ENCODE results near the gene SCAF11.

The SCAF11 gene

DNA sequence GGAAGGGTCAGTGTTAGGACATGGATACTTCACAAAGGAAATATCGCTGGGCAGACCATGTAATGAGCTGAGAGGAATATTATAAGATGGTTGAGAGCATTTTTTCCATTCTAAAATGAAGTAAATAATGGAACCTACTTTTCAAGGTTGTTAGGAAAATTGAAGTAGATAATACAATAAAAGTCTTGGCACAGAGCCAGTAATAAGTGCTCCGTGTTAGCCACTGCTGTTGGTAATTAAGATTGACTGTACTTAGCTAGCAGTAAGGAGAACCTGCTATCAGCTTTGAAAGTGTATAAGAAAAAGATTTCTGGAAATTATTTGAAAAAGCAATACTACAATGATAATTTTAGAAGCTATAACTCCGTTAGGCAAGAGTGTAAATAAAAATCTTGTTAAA lies 77.6 kb downstream of the SCAF11 start:
- Histone ChIP-seq H3K4me3 (ENCODE audit: low read length) (no peak overlapping the region), H3K9me3 (ENCODE audit: control insufficient read depth, low read depth, low read length) (no peaks in the 10 kb centered on the region), H3K4me1 (ENCODE audit: control insufficient read depth, low read depth, low read length) (no peaks in the 10 kb centered on the region), H3K9ac (ENCODE audit: low read length) (no peak overlapping the region), H3K36me3 (ENCODE audit: control insufficient read depth, low read depth, low read length) (peaks cover 5% of the 10 kb centered on the region), H3K27ac (ENCODE audit: low read length) (no peak overlapping the region), H3K27me3 (ENCODE audit: control insufficient read depth, insufficient read depth, low read length) (no peaks in the 10 kb centered on the region)

DNA sequence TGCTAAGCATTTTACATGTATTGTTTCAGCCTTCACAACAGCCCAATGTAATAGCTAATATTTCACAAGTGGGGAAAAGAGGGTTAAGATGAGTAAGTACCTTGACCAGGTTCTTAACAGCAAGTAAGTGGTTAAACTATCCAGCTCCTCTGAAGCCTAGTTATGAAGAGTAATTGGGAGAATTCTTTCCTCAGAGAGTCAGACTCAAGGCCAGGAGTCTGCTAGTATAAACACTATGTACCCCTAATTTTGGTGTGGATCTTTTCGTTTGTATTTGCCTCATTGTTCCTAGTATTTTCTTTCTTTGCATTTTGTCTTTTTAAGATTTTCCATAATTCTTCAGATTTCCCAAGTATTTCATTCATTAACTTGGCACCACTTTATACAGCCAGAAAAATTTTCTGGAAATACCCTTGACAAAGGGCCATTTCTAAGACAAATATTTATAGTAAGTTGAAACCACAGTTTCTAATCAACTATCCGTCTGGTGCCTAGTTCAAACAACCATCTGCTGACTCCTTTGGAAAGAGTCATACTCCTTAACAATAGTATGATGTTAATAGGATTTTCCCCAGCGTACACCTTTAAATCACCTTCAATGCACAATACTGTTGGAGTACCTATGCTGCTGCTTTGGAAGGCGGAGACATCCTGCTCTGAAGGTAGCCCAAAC lies 81.2 kb downstream of the SCAF11 start:
- Histone ChIP-seq H3K4me1 (ENCODE audit: control insufficient read depth, low read depth, low read length) (no peaks in the 10 kb centered on the region), H3K27ac (ENCODE audit: low read length) (no peak overlapping the region), H3K9me3 (ENCODE audit: control insufficient read depth, low read depth, low read length) (no peaks in the 10 kb centered on the region), H3K9ac (ENCODE audit: low read length) (no peak overlapping the region), H3K36me3 (ENCODE audit: control insufficient read depth, low read depth, low read length) (peaks cover 21% of the 10 kb centered on the region), H3K4me3 (ENCODE audit: low read length) (no peak overlapping the region), H3K27me3 (ENCODE audit: control insufficient read depth, insufficient read depth, low read length) (no peaks in the 10 kb centered on the region)

DNA sequence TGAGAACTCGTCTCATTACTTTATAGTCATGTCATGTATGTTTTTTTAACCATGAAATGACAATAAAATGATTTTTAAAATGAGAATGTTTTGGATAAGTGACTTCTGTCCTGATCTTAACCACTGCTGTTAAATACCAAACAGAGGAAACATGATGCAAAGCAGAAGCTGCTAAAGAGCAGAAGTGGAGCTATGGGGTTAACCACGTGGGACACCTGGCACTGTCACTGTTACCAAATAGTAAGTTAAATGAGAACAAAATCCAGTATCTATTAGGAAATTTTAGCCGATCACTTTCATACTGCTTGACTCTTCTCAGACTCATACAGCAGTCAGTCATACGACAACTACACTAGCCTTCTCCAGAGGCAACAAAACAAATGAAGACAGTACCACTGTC lies 82.4 kb downstream of the SCAF11 start:
- no peaks in the 10 kb centered on the region for H3K27me3 ChIP-seq (ENCODE audit: control insufficient read depth, insufficient read depth, low read length)
- H3K4me1 ChIP-seq (ENCODE audit: control insufficient read depth, low read depth, low read length) = no peaks in the 10 kb centered on the region
- peaks cover 28% of the 10 kb centered on the region for H3K36me3 ChIP-seq (ENCODE audit: control insufficient read depth, low read depth, low read length)
- no peak overlapping the region for H3K9ac ChIP-seq (ENCODE audit: low read length)
- no peak overlapping the region for H3K27ac ChIP-seq (ENCODE audit: low read length)
- H3K9me3 ChIP-seq (ENCODE audit: control insufficient read depth, low read depth, low read length) = no peaks in the 10 kb centered on the region
- no peak overlapping the region for H3K4me3 ChIP-seq (ENCODE audit: low read length)

DNA sequence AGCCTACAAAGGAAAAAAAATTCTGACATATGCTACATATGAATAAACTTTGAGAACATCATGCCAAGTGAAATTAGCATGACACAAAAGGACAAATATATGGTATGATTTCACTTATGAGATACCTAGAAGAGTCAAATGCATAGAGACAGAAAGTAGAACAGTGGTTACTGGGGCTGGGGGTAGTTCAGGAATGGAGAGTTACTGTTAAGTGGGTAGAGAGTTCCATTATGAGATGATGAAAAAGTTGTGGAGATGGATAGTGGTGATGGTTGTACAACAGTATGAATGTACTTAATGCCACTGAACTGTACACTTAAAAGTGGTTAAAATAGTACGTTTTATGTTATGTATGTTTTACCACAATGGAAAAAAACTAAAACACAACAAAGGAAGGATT lies 92.3 kb downstream of the SCAF11 start:
- no peaks in the 10 kb centered on the region for H3K27me3 ChIP-seq (ENCODE audit: control insufficient read depth, insufficient read depth, low read length)
- H3K4me1 ChIP-seq (ENCODE audit: control insufficient read depth, low read depth, low read length) = peaks cover under 1% of the 10 kb centered on the region
- no peak overlapping the region for H3K27ac ChIP-seq (ENCODE audit: low read length)
- no peak overlapping the region for H3K9ac ChIP-seq (ENCODE audit: low read length)
- H3K36me3 ChIP-seq (ENCODE audit: control insufficient read depth, low read depth, low read length) = peaks cover 32% of the 10 kb centered on the region
- H3K4me3 ChIP-seq (ENCODE audit: low read length) = no peak overlapping the region
- no peaks in the 10 kb centered on the region for H3K9me3 ChIP-seq (ENCODE audit: control insufficient read depth, low read depth, low read length)

DNA sequence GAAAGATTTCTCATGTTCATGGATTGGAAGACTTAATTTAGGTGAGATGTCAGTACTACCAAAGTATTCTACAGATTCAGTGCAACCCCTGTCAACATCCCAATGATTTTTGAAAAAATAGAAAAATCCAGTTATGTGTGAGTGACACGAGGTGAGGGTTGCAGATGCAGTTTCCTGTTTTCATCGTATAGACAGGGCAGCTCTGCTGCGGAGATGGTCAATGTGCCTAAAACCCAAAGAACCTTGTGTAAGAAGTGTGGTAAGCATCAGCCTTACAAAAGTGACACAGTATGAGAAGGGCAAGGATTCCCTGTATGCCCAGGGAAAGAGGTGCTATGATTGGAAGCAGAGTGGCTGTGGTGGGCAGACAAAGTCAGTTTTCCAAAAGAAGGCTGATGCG lies 94.4 kb downstream of the SCAF11 start:
- H3K4me1 ChIP-seq (ENCODE audit: control insufficient read depth, low read depth, low read length) = peaks cover 3% of the 10 kb centered on the region
- H3K27me3 ChIP-seq (ENCODE audit: control insufficient read depth, insufficient read depth, low read length) = no peaks in the 10 kb centered on the region
- H3K27ac ChIP-seq (ENCODE audit: low read length) = no peak overlapping the region
- H3K9ac ChIP-seq (ENCODE audit: low read length) = no peak overlapping the region
- H3K36me3 ChIP-seq (ENCODE audit: control insufficient read depth, low read depth, low read length) = peaks cover 43% of the 10 kb centered on the region
- H3K9me3 ChIP-seq (ENCODE audit: control insufficient read depth, low read depth, low read length) = no peaks in the 10 kb centered on the region
- no peak overlapping the region for H3K4me3 ChIP-seq (ENCODE audit: low read length)

DNA sequence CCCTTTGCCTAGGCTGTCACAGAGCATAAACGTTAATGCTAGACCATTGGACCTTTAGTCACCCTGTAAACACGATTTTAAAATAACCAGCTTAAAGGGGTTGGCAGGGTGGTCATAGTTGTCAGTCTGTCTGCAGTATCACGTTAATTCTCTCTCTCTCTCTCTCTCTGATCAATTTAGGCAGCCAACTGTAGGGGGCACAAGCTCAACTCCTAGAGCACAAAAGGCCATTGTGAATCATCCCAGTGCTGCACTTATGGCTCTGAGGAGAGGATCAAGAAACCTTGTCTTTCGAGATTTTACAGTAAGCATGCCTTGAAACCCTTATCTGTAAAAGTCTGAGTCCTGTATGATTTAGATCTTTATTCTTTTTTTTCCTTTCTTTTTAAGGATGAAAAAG lies 97.1 kb downstream of the SCAF11 start:
- Histone ChIP-seq H3K9me3 (ENCODE audit: control insufficient read depth, low read depth, low read length) (no peaks in the 10 kb centered on the region), H3K27me3 (ENCODE audit: control insufficient read depth, insufficient read depth, low read length) (no peaks in the 10 kb centered on the region), H3K4me3 (ENCODE audit: low read length) (no peak overlapping the region), H3K27ac (ENCODE audit: low read length) (no peak overlapping the region), H3K36me3 (ENCODE audit: control insufficient read depth, low read depth, low read length) (peaks cover 43% of the 10 kb centered on the region), H3K4me1 (ENCODE audit: control insufficient read depth, low read depth, low read length) (peaks cover 3% of the 10 kb centered on the region), H3K9ac (ENCODE audit: low read length) (no peak overlapping the region)

DNA sequence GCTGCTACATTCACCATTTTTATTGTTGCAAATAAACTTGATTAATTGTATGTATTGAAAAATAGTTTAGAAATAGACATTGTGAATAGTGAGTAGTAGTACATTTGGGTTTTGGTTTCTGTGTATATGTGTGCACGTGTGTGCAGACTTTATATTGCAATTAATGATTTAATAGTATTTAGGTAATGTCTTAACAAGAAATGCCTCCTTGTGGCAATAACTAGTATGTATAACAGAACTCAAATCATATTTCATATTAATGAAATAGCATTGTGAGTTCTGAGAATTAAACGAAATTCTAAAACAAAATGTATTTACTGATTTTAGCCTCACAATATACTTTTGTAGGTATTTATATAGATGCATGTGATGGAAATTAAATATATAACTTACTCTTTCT lies 100.1 kb downstream of the SCAF11 start:
- H3K4me3 ChIP-seq (ENCODE audit: low read length) = no peak overlapping the region
- no peak overlapping the region for H3K27ac ChIP-seq (ENCODE audit: low read length)
- no peaks in the 10 kb centered on the region for H3K9me3 ChIP-seq (ENCODE audit: control insufficient read depth, low read depth, low read length)
- no peak overlapping the region for H3K9ac ChIP-seq (ENCODE audit: low read length)
- peaks cover 3% of the 10 kb centered on the region for H3K4me1 ChIP-seq (ENCODE audit: control insufficient read depth, low read depth, low read length)
- H3K27me3 ChIP-seq (ENCODE audit: control insufficient read depth, insufficient read depth, low read length) = no peaks in the 10 kb centered on the region
- H3K36me3 ChIP-seq (ENCODE audit: control insufficient read depth, low read depth, low read length) = peaks cover 36% of the 10 kb centered on the region

DNA sequence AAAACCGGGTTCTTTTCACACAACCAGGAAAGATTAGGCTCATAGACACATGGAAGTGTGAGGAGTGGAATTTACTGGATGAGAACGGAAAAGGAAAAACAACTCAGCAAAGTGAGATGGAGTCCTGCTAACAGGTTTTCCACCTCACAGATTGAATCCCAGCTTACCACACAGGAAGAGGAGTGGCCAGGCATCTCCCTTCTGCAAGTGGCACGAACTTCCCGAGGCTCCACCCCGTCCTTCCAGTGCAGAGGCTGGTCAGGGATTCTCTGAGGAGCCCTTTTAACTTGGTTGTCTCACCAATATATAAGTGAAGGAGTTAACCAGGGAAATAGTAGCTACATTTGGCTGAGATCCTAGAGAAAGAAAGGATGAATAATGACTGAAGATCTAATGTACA lies 102.8 kb downstream of the SCAF11 start:
- H3K27me3 ChIP-seq (ENCODE audit: control insufficient read depth, insufficient read depth, low read length) = no peaks in the 10 kb centered on the region
- no peaks in the 10 kb centered on the region for H3K4me1 ChIP-seq (ENCODE audit: control insufficient read depth, low read depth, low read length)
- no peak overlapping the region for H3K9ac ChIP-seq (ENCODE audit: low read length)
- peaks cover 14% of the 10 kb centered on the region for H3K36me3 ChIP-seq (ENCODE audit: control insufficient read depth, low read depth, low read length)
- no peaks in the 10 kb centered on the region for H3K9me3 ChIP-seq (ENCODE audit: control insufficient read depth, low read depth, low read length)
- H3K4me3 ChIP-seq (ENCODE audit: low read length) = no peak overlapping the region
- H3K27ac ChIP-seq (ENCODE audit: low read length) = no peak overlapping the region

DNA sequence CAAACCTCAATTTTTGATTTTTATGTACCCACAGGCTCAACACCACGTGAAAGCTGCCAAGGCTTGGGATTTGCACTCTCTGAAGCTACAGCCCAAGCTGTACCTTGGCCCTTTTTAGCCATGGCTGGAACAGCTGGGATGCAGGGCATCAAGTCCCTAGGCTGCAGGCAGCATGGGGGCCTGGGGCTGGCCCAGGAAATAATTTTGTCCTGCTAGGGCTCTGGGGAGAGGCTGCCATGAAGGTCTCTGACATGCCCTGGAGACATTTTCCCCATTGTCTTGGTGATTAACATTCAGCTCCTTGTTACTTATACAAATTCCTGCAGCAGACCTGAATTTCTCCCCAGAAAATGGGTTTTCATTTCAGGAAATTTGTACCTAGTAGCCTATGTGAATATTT lies 103.7 kb downstream of the SCAF11 start:
- no peaks in the 10 kb centered on the region for H3K4me1 ChIP-seq (ENCODE audit: control insufficient read depth, low read depth, low read length)
- no peak overlapping the region for H3K9ac ChIP-seq (ENCODE audit: low read length)
- H3K4me3 ChIP-seq (ENCODE audit: low read length) = no peak overlapping the region
- peaks cover 11% of the 10 kb centered on the region for H3K36me3 ChIP-seq (ENCODE audit: control insufficient read depth, low read depth, low read length)
- H3K27ac ChIP-seq (ENCODE audit: low read length) = no peak overlapping the region
- H3K27me3 ChIP-seq (ENCODE audit: control insufficient read depth, insufficient read depth, low read length) = no peaks in the 10 kb centered on the region
- H3K9me3 ChIP-seq (ENCODE audit: control insufficient read depth, low read depth, low read length) = no peaks in the 10 kb centered on the region

DNA sequence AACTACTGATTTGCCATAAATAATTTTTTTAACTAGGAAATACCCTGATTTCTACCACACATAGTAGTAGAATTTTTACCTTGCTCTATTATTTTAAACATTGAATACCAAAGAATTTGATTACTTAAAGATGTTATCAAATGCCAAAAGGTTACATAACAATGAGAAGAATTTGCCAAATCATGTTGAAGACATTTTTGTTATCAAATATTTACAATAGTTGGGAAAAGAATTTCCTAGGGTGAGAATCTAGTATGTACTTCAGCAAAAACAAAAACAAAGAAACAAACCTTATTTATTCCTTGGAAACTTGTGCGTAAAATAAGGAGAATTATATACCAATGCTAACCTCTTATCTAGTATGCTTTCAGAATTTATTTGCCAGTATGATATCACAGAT lies 107.2 kb downstream of the SCAF11 start:
- no peaks in the 10 kb centered on the region for H3K27me3 ChIP-seq (ENCODE audit: control insufficient read depth, insufficient read depth, low read length)
- no peak overlapping the region for H3K4me3 ChIP-seq (ENCODE audit: low read length)
- no peaks in the 10 kb centered on the region for H3K4me1 ChIP-seq (ENCODE audit: control insufficient read depth, low read depth, low read length)
- H3K9me3 ChIP-seq (ENCODE audit: control insufficient read depth, low read depth, low read length) = no peaks in the 10 kb centered on the region
- H3K9ac ChIP-seq (ENCODE audit: low read length) = no peak overlapping the region
- no peak overlapping the region for H3K27ac ChIP-seq (ENCODE audit: low read length)
- peaks cover 15% of the 10 kb centered on the region for H3K36me3 ChIP-seq (ENCODE audit: control insufficient read depth, low read depth, low read length)

DNA sequence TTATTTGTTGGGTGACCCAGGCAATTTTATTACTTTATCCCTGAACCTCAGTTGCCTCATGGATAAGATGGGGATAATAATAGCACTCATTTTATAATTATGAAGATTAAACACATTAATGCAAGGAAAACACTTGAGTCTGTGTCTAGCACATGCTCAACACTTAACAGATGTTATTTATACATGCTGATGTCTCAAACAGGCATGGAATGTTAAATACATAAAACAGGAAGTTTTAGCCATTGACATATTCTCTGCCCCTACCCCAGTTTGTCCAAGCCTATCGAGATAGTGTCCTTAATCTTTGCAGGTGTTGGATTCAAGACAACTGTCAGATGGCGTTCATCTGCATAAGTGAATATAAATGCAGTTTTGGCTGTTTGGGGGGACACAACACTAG lies 109.8 kb downstream of the SCAF11 start:
- no peaks in the 10 kb centered on the region for H3K9me3 ChIP-seq (ENCODE audit: control insufficient read depth, low read depth, low read length)
- H3K4me1 ChIP-seq (ENCODE audit: control insufficient read depth, low read depth, low read length) = no peaks in the 10 kb centered on the region
- no peaks in the 10 kb centered on the region for H3K27me3 ChIP-seq (ENCODE audit: control insufficient read depth, insufficient read depth, low read length)
- H3K4me3 ChIP-seq (ENCODE audit: low read length) = no peak overlapping the region
- H3K27ac ChIP-seq (ENCODE audit: low read length) = no peak overlapping the region
- H3K36me3 ChIP-seq (ENCODE audit: control insufficient read depth, low read depth, low read length) = peaks cover 10% of the 10 kb centered on the region
- no peak overlapping the region for H3K9ac ChIP-seq (ENCODE audit: low read length)

DNA sequence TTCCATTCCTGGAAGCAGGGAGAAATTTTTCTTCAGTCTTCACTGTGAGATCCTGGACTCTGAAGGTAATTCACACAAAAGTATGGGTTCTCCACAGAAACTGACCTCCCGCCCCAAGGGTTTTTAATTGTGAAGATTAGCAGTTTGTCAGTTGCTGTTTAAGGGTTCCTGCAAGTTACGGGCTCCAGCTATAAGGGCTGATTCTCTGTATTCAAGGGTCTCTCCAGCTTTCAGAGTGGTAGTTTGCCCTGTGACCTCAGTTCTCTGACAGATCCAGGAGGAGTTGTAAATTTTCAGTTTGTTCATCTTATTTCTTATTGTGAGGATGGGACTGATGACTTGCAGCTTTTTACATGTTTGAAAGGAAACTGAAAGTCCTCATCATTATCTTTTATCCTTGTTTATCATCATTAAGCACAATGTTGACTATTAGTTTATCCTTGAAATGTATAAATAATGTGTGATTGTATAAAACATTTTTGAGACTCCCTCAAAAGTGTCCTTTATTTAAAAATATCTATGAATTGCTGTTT lies 110.9 kb downstream of the SCAF11 start:
- Histone ChIP-seq H3K4me3 (ENCODE audit: low read length) (no peak overlapping the region), H3K9ac (ENCODE audit: low read length) (no peak overlapping the region), H3K9me3 (ENCODE audit: control insufficient read depth, low read depth, low read length) (no peaks in the 10 kb centered on the region), H3K27me3 (ENCODE audit: control insufficient read depth, insufficient read depth, low read length) (no peaks in the 10 kb centered on the region), H3K27ac (ENCODE audit: low read length) (no peak overlapping the region), H3K4me1 (ENCODE audit: control insufficient read depth, low read depth, low read length) (no peaks in the 10 kb centered on the region), H3K36me3 (ENCODE audit: control insufficient read depth, low read depth, low read length) (peaks cover 18% of the 10 kb centered on the region)
